Heart left ventricle (tissue), 13 donors: ENCODE results near the gene KIRREL3.

Experiments
- POLR2A ChIP-seq, 2 donors: fragments of 450-650 bp; IDR thresholded peaks; one replicate each; pipeline ENCODE4 v1.6.1; 2017; ENCODE audit warnings: antibody characterized with exemption in 2 of 2, mild to moderate bottlenecking in 2 of 2, moderate library complexity in 2 of 2
- TF ChIP-seq, protein P1 (sequence below), 12 donors: fragments of 200-600 bp; sonication (generic) in 4 of 12; IDR thresholded peaks; one replicate each; pipeline versions ENCODE4 v1.5.0 to v1.8.0; 2018 to 2022; ENCODE audit warnings: antibody characterized with exemption in 12 of 12, mild to moderate bottlenecking in 5 of 12
- donor health status: ischemic (EF 13 %, LVEDD 7.1; RV severe dilation, severe dysfunction).
- donor health status: DM: no; HTN: yes; CAD: no.
- donor health status: DM: no; HTN: no; CAD: no.
- donor health status: ischemic (EF 25% LVEDD 6.9; RV normal size, moderate dysfunction).
- donor health status: ischemic (EF 25% LVEDD 5.7; RV mildly dilated, moderate dysfunction).
- donor health status: ischemic (EF 35%, LVEDD 5.7; RV mildly dilated, moderate dysfunction).
- donor health status: nonischemic (EF 11% LVEDD 7.7; RV severe dilation, severe dysfunction).
- donor health status: DM: yes; HTN: yes; CAD: no.
- donor health status: PGD.
- donor health status: ischemic (EF 29% LVEDD 5.4; RV normal size, mild dysfunction).
- donor health status: nonischemic (EF 23%, LVEDD 6.1; RV moderate dilation, normal function).

DNA sequence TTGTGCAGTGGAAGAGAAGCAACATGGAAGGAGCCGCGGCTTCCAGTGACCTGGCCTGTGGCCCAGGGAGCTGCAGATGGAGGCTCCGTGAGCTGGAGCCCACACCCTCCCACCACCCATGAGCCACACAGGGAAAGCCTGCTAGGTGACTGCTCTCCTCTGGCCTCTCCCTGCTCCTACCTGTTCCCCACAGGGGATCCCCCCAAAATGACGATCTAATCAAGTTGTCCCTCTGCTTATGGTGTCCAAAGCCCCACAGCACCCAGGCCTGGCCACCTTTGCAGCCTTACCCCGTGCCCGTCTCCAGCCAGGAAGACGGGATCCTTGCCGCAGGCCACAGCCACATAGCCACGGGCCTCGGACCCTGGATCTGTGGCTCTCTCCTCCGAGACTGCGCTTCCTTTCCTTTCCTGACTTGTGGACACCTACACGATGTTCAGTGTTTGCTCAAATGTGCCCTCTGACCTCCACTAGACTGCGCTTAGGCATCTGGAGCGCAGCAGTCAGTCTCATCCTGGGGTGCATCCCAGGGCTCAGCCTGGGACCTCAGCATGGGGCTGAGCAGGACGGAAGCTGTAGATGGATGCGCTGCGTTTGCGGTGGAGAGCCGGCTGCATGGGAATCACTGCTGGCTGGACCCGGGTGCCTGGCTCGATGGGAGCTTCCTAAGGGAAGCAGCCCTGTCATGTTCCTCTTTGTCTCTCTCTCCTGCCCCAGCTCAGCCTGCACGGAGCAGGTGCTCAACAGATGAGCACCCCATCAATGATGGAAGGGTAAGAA is 511.8 kb downstream of the KIRREL3 start:
- TF ChIP-seq POLR2A (IDR thresholded peaks at IDR 0.05) = no peak
- TF ChIP-seq, protein P1, sequence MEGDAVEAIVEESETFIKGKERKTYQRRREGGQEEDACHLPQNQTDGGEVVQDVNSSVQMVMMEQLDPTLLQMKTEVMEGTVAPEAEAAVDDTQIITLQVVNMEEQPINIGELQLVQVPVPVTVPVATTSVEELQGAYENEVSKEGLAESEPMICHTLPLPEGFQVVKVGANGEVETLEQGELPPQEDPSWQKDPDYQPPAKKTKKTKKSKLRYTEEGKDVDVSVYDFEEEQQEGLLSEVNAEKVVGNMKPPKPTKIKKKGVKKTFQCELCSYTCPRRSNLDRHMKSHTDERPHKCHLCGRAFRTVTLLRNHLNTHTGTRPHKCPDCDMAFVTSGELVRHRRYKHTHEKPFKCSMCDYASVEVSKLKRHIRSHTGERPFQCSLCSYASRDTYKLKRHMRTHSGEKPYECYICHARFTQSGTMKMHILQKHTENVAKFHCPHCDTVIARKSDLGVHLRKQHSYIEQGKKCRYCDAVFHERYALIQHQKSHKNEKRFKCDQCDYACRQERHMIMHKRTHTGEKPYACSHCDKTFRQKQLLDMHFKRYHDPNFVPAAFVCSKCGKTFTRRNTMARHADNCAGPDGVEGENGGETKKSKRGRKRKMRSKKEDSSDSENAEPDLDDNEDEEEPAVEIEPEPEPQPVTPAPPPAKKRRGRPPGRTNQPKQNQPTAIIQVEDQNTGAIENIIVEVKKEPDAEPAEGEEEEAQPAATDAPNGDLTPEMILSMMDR (IDR thresholded peaks at IDR 0.05) = no peak
